ENCODE measurements around the gene SEMA3A.

Gene SEMA3A

DNA sequence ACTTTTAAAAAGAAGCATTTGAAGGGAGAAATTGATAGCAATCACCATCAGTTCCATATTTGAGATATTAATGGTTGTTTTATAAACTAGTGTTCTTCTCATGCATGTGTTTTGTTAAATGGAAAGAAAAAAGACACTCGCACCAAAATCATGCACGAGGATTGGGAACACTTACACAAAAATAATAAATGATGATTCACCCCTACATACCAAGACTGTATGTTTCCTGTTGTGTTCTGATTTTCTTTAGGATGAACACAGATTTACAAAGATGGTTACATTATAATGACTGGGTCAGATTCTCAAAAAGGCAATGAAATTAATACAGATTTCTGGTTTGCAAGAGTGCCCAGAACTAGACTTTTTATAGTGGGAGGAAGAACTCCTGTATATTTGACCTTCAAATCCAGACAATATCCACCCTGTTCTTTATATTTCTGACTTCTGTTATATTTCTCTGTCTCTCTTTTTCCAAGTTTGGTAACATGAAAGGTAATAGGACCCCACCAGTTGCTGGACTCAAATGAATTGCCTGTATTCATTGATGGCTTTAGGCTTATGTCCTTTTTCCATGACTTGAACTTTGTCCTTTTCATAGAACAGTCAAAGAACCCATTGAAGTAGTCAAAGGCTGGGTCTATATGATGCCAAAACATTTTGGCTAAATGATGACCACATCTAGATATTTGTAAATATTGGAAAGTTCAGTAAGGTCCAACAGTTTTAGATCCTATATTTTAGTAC, 54.4 kb downstream of the SEMA3A start:
- H3K4me3 ChIP-seq (replicated peaks; ENCODE audit: insufficient read depth, low read length), result no peak overlapping the region
- no peaks in the 10 kb centered on the region for H3K27me3 ChIP-seq (ENCODE audit: insufficient read depth, poor library complexity, severe bottlenecking)
- no peak for DNase-seq (ENCODE audit: low read depth in 1 of 2, low spot score in 1 of 2)
- TF ChIP-seq, protein P1, sequence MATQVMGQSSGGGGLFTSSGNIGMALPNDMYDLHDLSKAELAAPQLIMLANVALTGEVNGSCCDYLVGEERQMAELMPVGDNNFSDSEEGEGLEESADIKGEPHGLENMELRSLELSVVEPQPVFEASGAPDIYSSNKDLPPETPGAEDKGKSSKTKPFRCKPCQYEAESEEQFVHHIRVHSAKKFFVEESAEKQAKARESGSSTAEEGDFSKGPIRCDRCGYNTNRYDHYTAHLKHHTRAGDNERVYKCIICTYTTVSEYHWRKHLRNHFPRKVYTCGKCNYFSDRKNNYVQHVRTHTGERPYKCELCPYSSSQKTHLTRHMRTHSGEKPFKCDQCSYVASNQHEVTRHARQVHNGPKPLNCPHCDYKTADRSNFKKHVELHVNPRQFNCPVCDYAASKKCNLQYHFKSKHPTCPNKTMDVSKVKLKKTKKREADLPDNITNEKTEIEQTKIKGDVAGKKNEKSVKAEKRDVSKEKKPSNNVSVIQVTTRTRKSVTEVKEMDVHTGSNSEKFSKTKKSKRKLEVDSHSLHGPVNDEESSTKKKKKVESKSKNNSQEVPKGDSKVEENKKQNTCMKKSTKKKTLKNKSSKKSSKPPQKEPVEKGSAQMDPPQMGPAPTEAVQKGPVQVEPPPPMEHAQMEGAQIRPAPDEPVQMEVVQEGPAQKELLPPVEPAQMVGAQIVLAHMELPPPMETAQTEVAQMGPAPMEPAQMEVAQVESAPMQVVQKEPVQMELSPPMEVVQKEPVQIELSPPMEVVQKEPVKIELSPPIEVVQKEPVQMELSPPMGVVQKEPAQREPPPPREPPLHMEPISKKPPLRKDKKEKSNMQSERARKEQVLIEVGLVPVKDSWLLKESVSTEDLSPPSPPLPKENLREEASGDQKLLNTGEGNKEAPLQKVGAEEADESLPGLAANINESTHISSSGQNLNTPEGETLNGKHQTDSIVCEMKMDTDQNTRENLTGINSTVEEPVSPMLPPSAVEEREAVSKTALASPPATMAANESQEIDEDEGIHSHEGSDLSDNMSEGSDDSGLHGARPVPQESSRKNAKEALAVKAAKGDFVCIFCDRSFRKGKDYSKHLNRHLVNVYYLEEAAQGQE (IDR thresholded peaks at IDR 0.05; ENCODE audit: insufficient replicate concordance, low read depth), result no peak
- no peak for TF ChIP-seq POLR2AphosphoS5 (IDR thresholded peaks at IDR 0.05; ENCODE audit: low read depth)
- no peak for TF ChIP-seq SPI1 (IDR thresholded peaks at IDR 0.05; ENCODE audit: borderline replicate concordance, low read depth)
- TF ChIP-seq, protein P2, sequence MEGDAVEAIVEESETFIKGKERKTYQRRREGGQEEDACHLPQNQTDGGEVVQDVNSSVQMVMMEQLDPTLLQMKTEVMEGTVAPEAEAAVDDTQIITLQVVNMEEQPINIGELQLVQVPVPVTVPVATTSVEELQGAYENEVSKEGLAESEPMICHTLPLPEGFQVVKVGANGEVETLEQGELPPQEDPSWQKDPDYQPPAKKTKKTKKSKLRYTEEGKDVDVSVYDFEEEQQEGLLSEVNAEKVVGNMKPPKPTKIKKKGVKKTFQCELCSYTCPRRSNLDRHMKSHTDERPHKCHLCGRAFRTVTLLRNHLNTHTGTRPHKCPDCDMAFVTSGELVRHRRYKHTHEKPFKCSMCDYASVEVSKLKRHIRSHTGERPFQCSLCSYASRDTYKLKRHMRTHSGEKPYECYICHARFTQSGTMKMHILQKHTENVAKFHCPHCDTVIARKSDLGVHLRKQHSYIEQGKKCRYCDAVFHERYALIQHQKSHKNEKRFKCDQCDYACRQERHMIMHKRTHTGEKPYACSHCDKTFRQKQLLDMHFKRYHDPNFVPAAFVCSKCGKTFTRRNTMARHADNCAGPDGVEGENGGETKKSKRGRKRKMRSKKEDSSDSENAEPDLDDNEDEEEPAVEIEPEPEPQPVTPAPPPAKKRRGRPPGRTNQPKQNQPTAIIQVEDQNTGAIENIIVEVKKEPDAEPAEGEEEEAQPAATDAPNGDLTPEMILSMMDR (IDR thresholded peaks at IDR 0.05; ENCODE audit: insufficient read depth, low read length), result no peak
- TF ChIP-seq GABPA (IDR thresholded peaks at IDR 0.05; ENCODE audit: low read depth), result no peak
- H3K27ac ChIP-seq (replicated peaks), result no peak overlapping the region

DNA sequence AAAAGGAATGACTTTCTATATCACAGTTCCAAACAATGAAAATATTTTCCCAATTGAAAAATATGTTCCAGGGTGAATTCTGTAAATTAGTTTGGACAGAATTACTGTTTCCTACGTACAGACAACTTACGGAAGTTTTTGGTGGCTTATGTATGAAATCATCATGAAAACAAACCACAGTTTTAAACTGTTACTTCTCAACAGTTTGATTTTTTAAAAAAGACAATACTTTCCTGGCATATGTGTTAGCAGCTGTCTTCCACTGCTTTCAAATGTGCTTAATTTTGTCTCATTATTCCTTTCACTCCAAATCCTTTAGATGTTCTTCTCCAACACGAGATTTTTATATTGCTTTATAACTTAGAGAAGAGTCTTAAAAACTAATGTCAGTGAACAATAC, 56.2 kb downstream of the SEMA3A start:
- no peak overlapping the region for H3K4me3 ChIP-seq (replicated peaks; ENCODE audit: insufficient read depth, low read length)
- H3K27me3 ChIP-seq (ENCODE audit: insufficient read depth, poor library complexity, severe bottlenecking), result no peaks in the 10 kb centered on the region
- no peak overlapping the region for H3K27ac ChIP-seq (replicated peaks)
- TF ChIP-seq GABPA (IDR thresholded peaks at IDR 0.05; ENCODE audit: low read depth) (no peak), POLR2AphosphoS5 (IDR thresholded peaks at IDR 0.05; ENCODE audit: low read depth) (no peak), SPI1 (IDR thresholded peaks at IDR 0.05; ENCODE audit: borderline replicate concordance, low read depth) (no peak)
- TF ChIP-seq, protein P2 (IDR thresholded peaks at IDR 0.05; ENCODE audit: insufficient read depth, low read length), result no peak
- TF ChIP-seq, protein P1 (IDR thresholded peaks at IDR 0.05; ENCODE audit: insufficient replicate concordance, low read depth), result no peak
- no peak for DNase-seq (ENCODE audit: low read depth in 1 of 2, low spot score in 1 of 2)

DNA sequence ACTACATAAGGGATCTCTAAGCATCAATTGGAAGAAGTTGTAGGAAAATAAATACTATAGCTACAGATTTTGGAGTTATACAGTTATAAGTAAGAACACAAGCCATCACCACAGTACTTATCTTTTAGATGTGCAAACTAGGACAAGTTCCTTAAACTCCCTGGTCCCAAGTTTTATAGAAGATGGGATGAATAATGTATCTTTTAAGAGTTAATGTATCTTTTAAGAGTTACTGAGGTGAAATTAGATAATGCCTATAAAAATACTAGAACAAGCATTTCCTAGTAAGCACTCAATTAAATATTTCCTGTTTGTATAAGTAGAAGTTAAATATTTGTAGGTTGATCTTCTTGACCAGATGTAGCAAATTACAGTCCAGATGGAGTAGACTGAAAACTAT, 56.8 kb downstream of the SEMA3A start:
- no peak overlapping the region for H3K27ac ChIP-seq (replicated peaks)
- no peaks in the 10 kb centered on the region for H3K27me3 ChIP-seq (ENCODE audit: insufficient read depth, poor library complexity, severe bottlenecking)
- no peak for DNase-seq (ENCODE audit: low read depth in 1 of 2, low spot score in 1 of 2)
- TF ChIP-seq SPI1 (IDR thresholded peaks at IDR 0.05; ENCODE audit: borderline replicate concordance, low read depth) (no peak), POLR2AphosphoS5 (IDR thresholded peaks at IDR 0.05; ENCODE audit: low read depth) (no peak), GABPA (IDR thresholded peaks at IDR 0.05; ENCODE audit: low read depth) (no peak)
- TF ChIP-seq, protein P1 (IDR thresholded peaks at IDR 0.05; ENCODE audit: insufficient replicate concordance, low read depth), result no peak
- TF ChIP-seq, protein P2 (IDR thresholded peaks at IDR 0.05; ENCODE audit: insufficient read depth, low read length), result no peak
- H3K4me3 ChIP-seq (replicated peaks; ENCODE audit: insufficient read depth, low read length), result no peak overlapping the region
